Measurements from ENCODE around the gene ANKMY1.

DNA sequence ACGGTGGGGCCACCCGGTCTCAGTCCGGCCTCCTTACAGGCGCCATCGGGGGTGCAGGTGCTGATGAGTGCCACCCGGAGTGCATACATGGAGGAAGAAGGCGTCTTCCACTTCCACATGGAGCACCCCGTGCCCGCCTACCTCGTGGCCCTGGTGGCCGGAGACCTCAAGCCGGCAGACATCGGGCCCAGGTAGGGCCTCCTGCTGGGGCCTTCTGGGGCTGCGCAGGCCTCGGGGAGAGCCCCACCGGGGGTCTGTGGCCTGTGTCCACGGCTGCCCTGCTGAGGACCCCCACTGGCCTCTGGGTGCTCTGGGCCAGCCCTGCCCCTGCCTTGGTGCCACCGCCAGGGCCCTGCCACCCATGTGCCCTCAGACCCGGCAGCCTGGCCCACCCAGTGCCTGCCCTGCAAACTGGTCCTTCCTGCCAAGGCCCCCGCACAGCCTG is 15.3 kb upstream of the ANKMY1 start:
- TF ChIP-seq POLR2A (IDR thresholded peaks at IDR 0.05) = no peak
- TF ChIP-seq, protein P1, sequence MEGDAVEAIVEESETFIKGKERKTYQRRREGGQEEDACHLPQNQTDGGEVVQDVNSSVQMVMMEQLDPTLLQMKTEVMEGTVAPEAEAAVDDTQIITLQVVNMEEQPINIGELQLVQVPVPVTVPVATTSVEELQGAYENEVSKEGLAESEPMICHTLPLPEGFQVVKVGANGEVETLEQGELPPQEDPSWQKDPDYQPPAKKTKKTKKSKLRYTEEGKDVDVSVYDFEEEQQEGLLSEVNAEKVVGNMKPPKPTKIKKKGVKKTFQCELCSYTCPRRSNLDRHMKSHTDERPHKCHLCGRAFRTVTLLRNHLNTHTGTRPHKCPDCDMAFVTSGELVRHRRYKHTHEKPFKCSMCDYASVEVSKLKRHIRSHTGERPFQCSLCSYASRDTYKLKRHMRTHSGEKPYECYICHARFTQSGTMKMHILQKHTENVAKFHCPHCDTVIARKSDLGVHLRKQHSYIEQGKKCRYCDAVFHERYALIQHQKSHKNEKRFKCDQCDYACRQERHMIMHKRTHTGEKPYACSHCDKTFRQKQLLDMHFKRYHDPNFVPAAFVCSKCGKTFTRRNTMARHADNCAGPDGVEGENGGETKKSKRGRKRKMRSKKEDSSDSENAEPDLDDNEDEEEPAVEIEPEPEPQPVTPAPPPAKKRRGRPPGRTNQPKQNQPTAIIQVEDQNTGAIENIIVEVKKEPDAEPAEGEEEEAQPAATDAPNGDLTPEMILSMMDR (IDR thresholded peaks at IDR 0.05) = no peak
